ENCODE data around the gene CTTN. TPM values are rescaled to one million over a fixed set of nuclear protein-coding genes. Genes with fewer than 3 reads are reported as not detected.

The CTTN gene
- total and polyA plus RNA-seq, 9 of the 15 experiments (the other 6 are each of a cell fraction or from before 2014, with no cell fraction given) = 9.9 to 158 (median 99.7) TPM

DNA sequence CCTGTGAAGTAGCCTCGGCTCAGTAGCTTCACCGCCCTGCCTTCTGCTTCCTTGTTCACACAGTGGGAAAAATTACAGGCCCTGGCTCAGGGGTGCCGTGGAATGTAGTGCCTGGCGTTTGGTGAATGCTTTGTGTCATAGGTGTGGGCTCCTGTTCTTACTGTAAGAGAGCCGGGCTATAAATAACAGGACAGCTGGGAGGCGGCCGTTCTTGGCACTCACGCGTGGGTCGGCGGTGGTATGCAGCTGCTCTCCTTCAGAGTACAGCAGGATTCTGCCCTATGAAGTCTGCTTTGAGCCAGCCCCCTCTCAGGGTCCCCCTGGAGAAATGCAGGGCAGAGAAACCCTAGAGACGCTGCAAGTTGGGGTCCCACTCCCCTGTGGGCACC lies 84.2 kb downstream of the CTTN start (continued):
- TF ChIP-seq ZKSCAN8 (CRISPR knock-in tag; IDR thresholded peaks at IDR 0.05) = no peak
- no peak for TF ChIP-seq FOXM1 (IDR thresholded peaks at IDR 0.05; ENCODE audit: low read depth)
- no peak for TF ChIP-seq FOXM1 (CRISPR knock-in tag; IDR thresholded peaks at IDR 0.05; ENCODE audit: low read depth)
- no peak for TF ChIP-seq FOXO4 (CRISPR knock-in tag; IDR thresholded peaks at IDR 0.05)
- no peak for TF ChIP-seq SMAD3 (CRISPR knock-in tag; conservative IDR thresholded peaks at IDR 0.05)

GRCh38 chr11:70483077-70483861 lies 84.9 kb downstream of the CTTN start:
- no peak overlapping the region for H3K4me3 ChIP-seq
- peak; percentile 87 for FAIRE-seq
- 5% methylated on average over 9 of the region's 9 CpGs for WGBS (ENCODE audit: insufficient coverage, low coverage, missing lambda C conversion rate)
- H3K9me1 ChIP-seq (ENCODE audit: control insufficient read depth, insufficient read depth, low read length) = no peaks in the 10 kb centered on the region
- intact Hi-C loops (cut with micrococcal nuclease) (no loop called here), in situ Hi-C loops (cut with MboI) (no loop called here)
- no peak overlapping the region; a peak in 1 of 4 replicates for H3K9ac ChIP-seq (ENCODE audit: insufficient read depth in 1 of 2, low read depth in 2 of 2, low read length in 2 of 2)
- ATAC-seq = peak; percentile 88
- CTCF ChIA-PET (ENCODE audit: low intra/inter-chr PET ratio) = interaction anchor here (1.1 kb wide), 1 partner anchor 13 kb away, joined by 4 read pairs; no protein-coding TSS in a partner anchor
- no peaks in the 10 kb centered on the region for H3K79me2 ChIP-seq (ENCODE audit: control insufficient read depth, insufficient read depth, low read length)
- peaks cover 37 to 84% of the 10 kb centered on the region in 2 experiments for H3K27me3 ChIP-seq (ENCODE audit: control insufficient read depth in 2 of 2, insufficient read depth in 2 of 2, low read length in 2 of 2)
- DNase-seq (ENCODE audit: extremely low read depth in 1 of 4, low spot score in 3 of 4) = peak; percentile 65 to 72 (median 70)
- H3K4me2 ChIP-seq (ENCODE audit: insufficient read depth, low read length) = no peak overlapping the region
- POLR2A ChIA-PET = interaction anchor here (1.1 kb wide), 1 partner anchor 13 kb away, joined by 3 read pairs; no protein-coding TSS in a partner anchor
- no TSS peak for BruUV-seq (replicated peaks)
- H4K20me1 ChIP-seq (replicated peaks; ENCODE audit: control insufficient read depth, insufficient read depth, low read length) = peaks cover 8% of the 10 kb centered on the region; the same call in 1 of the 2 replicates
- H3K9me3 ChIP-seq (replicated peaks; ENCODE audit: control insufficient read depth, insufficient read depth, low read depth, low read length) = no peaks in the 10 kb centered on the region
- no peak overlapping the region for H3K27ac ChIP-seq (ENCODE audit: extremely low read depth, low read depth, low read length)
- H3K4me1 ChIP-seq (replicated peaks in 1 of 2; ENCODE audit: control insufficient read depth in 2 of 2, insufficient read depth in 2 of 2, low read length in 2 of 2) = peaks cover 0 to 10% of the 10 kb centered on the region in 2 experiments; a peak in 3 of 5 replicates
- no peak overlapping the region for H2AFZ ChIP-seq (ENCODE audit: low read depth, low read length)
- H3K36me3 ChIP-seq (ENCODE audit: control insufficient read depth, insufficient read depth, low read length) = no peaks in the 10 kb centered on the region
- TF ChIP-seq POLR2G (IDR thresholded peaks at IDR 0.05; ENCODE audit: low read depth, low read length) (no peak), HDAC2 (IDR thresholded peaks at IDR 0.05) (0 out of 2 replicates have a peak, but pooled peaks have one; percentile 56), CCNT2 (IDR thresholded peaks at IDR 0.05; ENCODE audit: borderline replicate concordance, extremely low read depth, insufficient read length, low read depth, low read length) (no peak), PBX2 (CRISPR knock-in tag; IDR thresholded peaks at IDR 0.05; ENCODE audit: low read depth) (no peak), PBX2 (tag; conservative IDR thresholded peaks at IDR 0.05; ENCODE audit: low read depth) (peak; percentile 45), KLF13 (tag; IDR thresholded peaks at IDR 0.05; ENCODE audit: borderline replicate concordance, low read depth) (no peak), PHF21A (IDR thresholded peaks at IDR 0.05; ENCODE audit: borderline replicate concordance, low read depth) (no peak), ZFPM2 (CRISPR knock-in tag; IDR thresholded peaks at IDR 0.05) (no peak), ELF1 (tag; IDR thresholded peaks at IDR 0.05) (peak; percentile 41; the same call in 1 of the 2 replicates)
- TF ChIP-seq, protein P1, sequence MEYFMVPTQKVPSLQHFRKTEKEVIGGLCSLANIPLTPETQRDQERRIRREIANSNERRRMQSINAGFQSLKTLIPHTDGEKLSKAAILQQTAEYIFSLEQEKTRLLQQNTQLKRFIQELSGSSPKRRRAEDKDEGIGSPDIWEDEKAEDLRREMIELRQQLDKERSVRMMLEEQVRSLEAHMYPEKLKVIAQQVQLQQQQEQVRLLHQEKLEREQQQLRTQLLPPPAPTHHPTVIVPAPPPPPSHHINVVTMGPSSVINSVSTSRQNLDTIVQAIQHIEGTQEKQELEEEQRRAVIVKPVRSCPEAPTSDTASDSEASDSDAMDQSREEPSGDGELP (CRISPR knock-in tag; IDR thresholded peaks at IDR 0.05; ENCODE audit: borderline replicate concordance) = peak; percentile 27; the same call in 1 of the 2 replicates

All from K562 (cell line).